ENCODE data around the gene LRRFIP1. TPM values are rescaled to one million over a fixed set of nuclear protein-coding genes. Genes with fewer than 3 reads are reported as not detected.

LRRFIP1 gene
- polyA plus RNA-seq, 1 experiment: 50.4 TPM

GRCh38 chr2:237667893-237668292 lies 40.5 kb downstream of the LRRFIP1 start:
- Histone ChIP-seq H3K27me3 (ENCODE audit: control insufficient read depth, insufficient read depth, low read length) (no peaks in the 10 kb centered on the region), H3K4me3 (ENCODE audit: low read depth, low read length) (no peak overlapping the region), H3K36me3 (ENCODE audit: control insufficient read depth, insufficient read depth, low read length) (no peaks in the 10 kb centered on the region)
- no peak for DNase-seq (ENCODE audit: low read depth)
- ChIA-PET CTCF (interaction anchor here (0.8 to 1.4 kb wide), 4 partner anchors 16 to 78 kb away, joined by 3 read pairs; no protein-coding TSS in a partner anchor), POLR2A (no interaction called here)
- TF ChIP-seq CTCF (IDR thresholded peaks at IDR 0.05; ENCODE audit: insufficient read depth, low read depth, low read length): no peak

- ChIA-PET CTCF (interaction anchor here (0.8 to 1.4 kb wide), 4 partner anchors 15 to 77 kb away, joined by 3 read pairs; no protein-coding TSS in a partner anchor), POLR2A (no interaction called here)
- no peaks in the 10 kb centered on the region for H3K36me3 ChIP-seq (ENCODE audit: control insufficient read depth, insufficient read depth, low read length)
- no peak for TF ChIP-seq CTCF (IDR thresholded peaks at IDR 0.05; ENCODE audit: insufficient read depth, low read depth, low read length)
- H3K27me3 ChIP-seq (ENCODE audit: control insufficient read depth, insufficient read depth, low read length): no peaks in the 10 kb centered on the region
- no peak for DNase-seq (ENCODE audit: low read depth)
- H3K4me3 ChIP-seq (ENCODE audit: low read depth, low read length): no peak overlapping the region
Observed at GRCh38 chr2:237668440-237668839, 41.1 kb downstream of the LRRFIP1 start.

- H3K4me3 ChIP-seq (ENCODE audit: low read depth, low read length): no peak overlapping the region
- CTCF ChIA-PET: interaction anchor here (0.8 to 6.1 kb wide), 7 partner anchors 14 to 194 kb away, joined by 3 to 45 read pairs (median 3); no protein-coding TSS in a partner anchor
- H3K27me3 ChIP-seq (ENCODE audit: control insufficient read depth, insufficient read depth, low read length): no peaks in the 10 kb centered on the region
- POLR2A ChIA-PET: interaction anchor here (0.9 kb wide), 1 partner anchor 19 kb away, joined by 5 read pairs; no protein-coding TSS in a partner anchor
- no peak for DNase-seq (ENCODE audit: low read depth)
- no peaks in the 10 kb centered on the region for H3K36me3 ChIP-seq (ENCODE audit: control insufficient read depth, insufficient read depth, low read length)
- no peak for TF ChIP-seq CTCF (IDR thresholded peaks at IDR 0.05; ENCODE audit: insufficient read depth, low read depth, low read length)
Observed at GRCh38 chr2:237669283-237669627, 41.9 kb downstream of the LRRFIP1 start.

- no peak overlapping the region for H3K4me3 ChIP-seq (ENCODE audit: low read depth, low read length)
- peak; percentile 99 for DNase-seq (ENCODE audit: low read depth)
- POLR2A ChIA-PET: interaction anchor here (0.6 to 0.9 kb wide), 3 partner anchors 18 to 1268 kb away, joined by 3 to 5 read pairs (median 5); no protein-coding TSS in a partner anchor
- H3K36me3 ChIP-seq (ENCODE audit: control insufficient read depth, insufficient read depth, low read length): no peaks in the 10 kb centered on the region
- CTCF ChIA-PET: interaction anchor here (0.8 to 6.1 kb wide), 7 partner anchors 12 to 195 kb away, joined by 3 to 45 read pairs (median 3); no protein-coding TSS in a partner anchor
- TF ChIP-seq CTCF (IDR thresholded peaks at IDR 0.05; ENCODE audit: insufficient read depth, low read depth, low read length): no peak
- H3K27me3 ChIP-seq (ENCODE audit: control insufficient read depth, insufficient read depth, low read length): no peaks in the 10 kb centered on the region
Observed at GRCh38 chr2:237669628-237670392, 42.4 kb downstream of the LRRFIP1 start.

GRCh38 chr2:237670641-237671040 lies 43.3 kb downstream of the LRRFIP1 start:
- H3K36me3 ChIP-seq (ENCODE audit: control insufficient read depth, insufficient read depth, low read length): no peaks in the 10 kb centered on the region
- DNase-seq (ENCODE audit: low read depth): no peak
- ChIA-PET POLR2A (interaction anchor here (0.6 kb wide), 1 partner anchor 413 kb away, joined by 3 read pairs; no protein-coding TSS in a partner anchor), CTCF (interaction anchor here (0.8 to 6.1 kb wide), 5 partner anchors 11 to 122 kb away, joined by 3 to 45 read pairs (median 4); no protein-coding TSS in a partner anchor)
- H3K27me3 ChIP-seq (ENCODE audit: control insufficient read depth, insufficient read depth, low read length): no peaks in the 10 kb centered on the region
- no peak overlapping the region for H3K4me3 ChIP-seq (ENCODE audit: low read depth, low read length)
- TF ChIP-seq CTCF (IDR thresholded peaks at IDR 0.05; ENCODE audit: insufficient read depth, low read depth, low read length): no peak
